ENCODE measurements around the gene SRSF12.

SRSF12 gene

GRCh38 chr6:89128256-89128671, 10.4 kb upstream of the SRSF12 start:
- DNase-seq, result peak in 1 of 2 experiments; percentile 26

GRCh38 chr6:89122625-89123024, 4.8 kb upstream of the SRSF12 start:
- peak; percentile 68 to 76 for DNase-seq

GRCh38 chr6:89121934-89122333, 4.1 kb upstream of the SRSF12 start:
- DNase-seq, result no peak

- DNase-seq, result no peak
Observed at GRCh38 chr6:89120371-89120770, 2.5 kb upstream of the SRSF12 start.

GRCh38 chr6:89118931-89119330, 1.1 kb upstream of the SRSF12 start:
- no peak for DNase-seq

- peak in 1 of 2 experiments; percentile 17 for DNase-seq
Observed at GRCh38 chr6:89116702-89117101, 1.2 kb downstream of the SRSF12 start.

GRCh38 chr6:89111933-89112332, 5.9 kb downstream of the SRSF12 start:
- no peak for DNase-seq

- DNase-seq, result no peak
Observed at GRCh38 chr6:89110284-89110683, 7.6 kb downstream of the SRSF12 start.

- no peak for DNase-seq
Observed at GRCh38 chr6:89100114-89100513, 17.8 kb downstream of the SRSF12 start.

- DNase-seq, result no peak
Observed at GRCh38 chr6:89098461-89098860, 19.4 kb downstream of the SRSF12 start.

GRCh38 chr6:89087881-89088280, 30.0 kb downstream of the SRSF12 start:
- no peak for DNase-seq

- no peak for DNase-seq
Observed at GRCh38 chr6:89085409-89086205, 32.3 kb downstream of the SRSF12 start.

- no peak for DNase-seq
Observed at GRCh38 chr6:89084954-89085353, 32.9 kb downstream of the SRSF12 start.

GRCh38 chr6:89084542-89084941, 33.3 kb downstream of the SRSF12 start:
- no peak for DNase-seq

- peak in 1 of 2 experiments; percentile 24 for DNase-seq
Observed at GRCh38 chr6:89082486-89082891, 35.4 kb downstream of the SRSF12 start.

- DNase-seq, result peak; percentile 99
Observed at GRCh38 chr6:89081423-89082322, 36.2 kb downstream of the SRSF12 start.

GRCh38 chr6:89081129-89081422, 36.8 kb downstream of the SRSF12 start:
- no peak for DNase-seq

- DNase-seq, result peak; percentile 99
Observed at GRCh38 chr6:89080281-89081128, 37.4 kb downstream of the SRSF12 start, which contains the start of gene PNRC1. PNRC1 (plus strand) TSS chr6:89080751; CDS start chr6:89080895, 144 bp downstream.

GRCh38 chr6:89079511-89080234, 38.2 kb downstream of the SRSF12 start:
- peak; percentile 58 to 73 for DNase-seq

- no peak for DNase-seq
Observed at GRCh38 chr6:89073840-89074239, 44.0 kb downstream of the SRSF12 start.

- peak; percentile 98 to 99 for DNase-seq
Observed at GRCh38 chr6:89073014-89073620, 44.8 kb downstream of the SRSF12 start.

- no peak for DNase-seq
Observed at GRCh38 chr6:89071036-89071435, 46.8 kb downstream of the SRSF12 start.
